Measurements from ENCODE around the gene CDKAL1.

CDKAL1 gene

GRCh38 chr6:20947977-20948376, 413.7 kb downstream of the CDKAL1 start:
- no peak for TF ChIP-seq CTCF (IDR thresholded peaks at IDR 0.05; ENCODE audit: borderline replicate concordance, insufficient read depth, low read depth, low read length)
- H3K4me3 ChIP-seq (ENCODE audit: low read depth, low read length), result no peak overlapping the region

GRCh38 chr6:20948556-20948955, 414.3 kb downstream of the CDKAL1 start:
- H3K4me3 ChIP-seq (ENCODE audit: low read depth, low read length), result no peak overlapping the region
- TF ChIP-seq CTCF (IDR thresholded peaks at IDR 0.05; ENCODE audit: borderline replicate concordance, insufficient read depth, low read depth, low read length), result no peak

- TF ChIP-seq CTCF (IDR thresholded peaks at IDR 0.05; ENCODE audit: borderline replicate concordance, insufficient read depth, low read depth, low read length), result no peak
- H3K4me3 ChIP-seq (ENCODE audit: low read depth, low read length), result no peak overlapping the region
Observed at GRCh38 chr6:20949138-20949537, 414.9 kb downstream of the CDKAL1 start.

GRCh38 chr6:20952699-20953474, 418.6 kb downstream of the CDKAL1 start:
- no peak for TF ChIP-seq CTCF (IDR thresholded peaks at IDR 0.05; ENCODE audit: borderline replicate concordance, insufficient read depth, low read depth, low read length)
- no peak overlapping the region for H3K4me3 ChIP-seq (ENCODE audit: low read depth, low read length)

- no peak for TF ChIP-seq CTCF (IDR thresholded peaks at IDR 0.05; ENCODE audit: borderline replicate concordance, insufficient read depth, low read depth, low read length)
- no peak overlapping the region for H3K4me3 ChIP-seq (ENCODE audit: low read depth, low read length)
Observed at GRCh38 chr6:20954315-20954714, 420.1 kb downstream of the CDKAL1 start.

- no peak for TF ChIP-seq CTCF (IDR thresholded peaks at IDR 0.05; ENCODE audit: borderline replicate concordance, insufficient read depth, low read depth, low read length)
- H3K4me3 ChIP-seq (ENCODE audit: low read depth, low read length), result no peak overlapping the region
Observed at GRCh38 chr6:20955131-20955530, 420.9 kb downstream of the CDKAL1 start.

- TF ChIP-seq CTCF (IDR thresholded peaks at IDR 0.05; ENCODE audit: borderline replicate concordance, insufficient read depth, low read depth, low read length), result no peak
- H3K4me3 ChIP-seq (ENCODE audit: low read depth, low read length), result no peak overlapping the region
Observed at GRCh38 chr6:20955751-20956150, 421.5 kb downstream of the CDKAL1 start.
